HCT116 (cell line): ENCODE results near the gene CBL. TPM values are rescaled to one million over a fixed set of nuclear protein-coding genes. Genes with fewer than 3 reads are reported as not detected.

ENCODE experiments used
- ATAC-seq: fragments of 200-7000 bp; cut with Tn5 transposase; 2 replicates; pipeline ENCODE4 v1.9.1; 2020; ENCODE audit warnings: mild to moderate bottlenecking, moderate library complexity
- BruUV-seq: library from RNA; stranded (reverse); fragments of 400-500 nt; replicated peaks from 2 replicates; lab custom pipeline; 2021; lab: Mats Ljungman, UMichigan
- CTCF ChIA-PET: fragments of 300-600 bp; sonication (Branson Sonifier 250); formaldehyde crosslinking; loops from one replicate; lab custom pipeline; 2021; ENCODE audit warnings: antibody characterized with exemption; lab: Charles Lee
- POLR2A ChIA-PET: fragments of 300-600, 350-600 bp; sonication (Branson Sonifier 250); formaldehyde crosslinking; loops from one replicate; lab custom pipeline; 2021; ENCODE audit warnings: antibody characterized with exemption; lab: Charles Lee
- RAD21 ChIA-PET, 2 experiments: fragments of 300-600 bp; sonication (Branson Sonifier 250); formaldehyde crosslinking; loops; one replicate each; lab custom pipeline; 2023; ENCODE audit warnings: low total read pairs in 2 of 2; ENCODE audit not compliant: uncharacterized antibody in 2 of 2, unreplicated experiment in 2 of 2, low non-redundant PET in 1 of 2; lab: Charles Lee
- DNase-seq: peaks from one replicate; pipeline ENCODE4 v3.0.0-alpha.2; 2010; ENCODE audit warnings: low read depth, low spot score
- H2AFZ ChIP-seq: fragments of 200-600 bp; shearing (Covaris generic), sonication (generic); 2 replicates; pipeline ENCODE4 v1.6.1; 2017; ENCODE audit warnings: low read depth, mixed run types, mixed read lengths, antibody characterized with exemption, low read length; ENCODE audit not compliant: poor library complexity, severe bottlenecking
- H3K27ac ChIP-seq: 2 replicates; pipeline ENCODE4 v1.5.1; 2012; ENCODE audit warnings: low read depth, low read length
- H3K27me3 ChIP-seq: fragments of 200-600 bp; sonication (generic); 2 replicates; pipeline ENCODE4 v1.6.1; 2016; ENCODE audit warnings: mixed run types, low read length, mixed read lengths; ENCODE audit not compliant: insufficient read depth
- H3K36me3 ChIP-seq, 2 experiments: fragments of 200-500 bp in 1 of 2; fragments of 200-600 bp in 1 of 2; sonication (Bioruptor generic) in 1 of 2; sonication (generic) in 1 of 2; 2 replicates each; pipeline versions ENCODE4 v1.5.1 to v1.6.1; 2014 to 2016; ENCODE audit warnings: low read length in 2 of 2, inconsistent platforms in 1 of 2, mixed read lengths in 1 of 2, mixed run types in 1 of 2; ENCODE audit not compliant: insufficient read depth in 2 of 2, control insufficient read depth in 1 of 2
- H3K4me1 ChIP-seq, 2 experiments: fragments of 200-600 bp in 1 of 2; sonication (generic) in 1 of 2; 2 replicates each; pipeline versions ENCODE4 v1.5.1 to v1.6.1; 2012 to 2017; ENCODE audit warnings: low read length in 2 of 2, inconsistent platforms in 1 of 2, mild to moderate bottlenecking in 1 of 2, mixed read lengths in 1 of 2, mixed run types in 1 of 2, moderate library complexity in 1 of 2; ENCODE audit not compliant: insufficient read depth in 2 of 2, control insufficient read depth in 1 of 2
- H3K4me2 ChIP-seq: fragments of 200-600 bp; sonication (generic); 2 replicates; pipeline ENCODE4 v1.6.1; 2017; ENCODE audit warnings: mixed run types, low read length, mixed read lengths
- H3K4me3 ChIP-seq, 2 experiments: fragments of 200-600 bp in 1 of 2; sonication (generic) in 1 of 2; replicated peaks in 1 of 2; 2 replicates each; pipeline ENCODE4 v1.5.1; 2011 to 2016; ENCODE audit warnings: low read length in 2 of 2, control low read depth in 1 of 2, low read depth in 1 of 2, mild to moderate bottlenecking in 1 of 2, mixed read lengths in 1 of 2, mixed run types in 1 of 2
- H3K79me2 ChIP-seq: fragments of 200-600 bp; sonication (generic); 2 replicates; pipeline ENCODE4 v1.6.1; 2017; ENCODE audit warnings: mild to moderate bottlenecking, mixed run types, low read length, moderate library complexity, mixed read lengths; ENCODE audit not compliant: insufficient read depth
- H3K9ac ChIP-seq: fragments of 200-600 bp; sonication (generic); 2 replicates; pipeline ENCODE4 v1.6.1; 2016; ENCODE audit warnings: low read length, mixed read lengths
- H3K9me2 ChIP-seq: fragments of 200-600 bp; sonication (generic), shearing (Covaris generic); 2 replicates; pipeline ENCODE4 v1.6.1; 2017; ENCODE audit warnings: mixed run types, mild to moderate bottlenecking, moderate library complexity; ENCODE audit not compliant: insufficient read depth
- H3K9me3 ChIP-seq, 2 experiments: fragments of 200-500 bp in 1 of 2; fragments of 200-600 bp in 1 of 2; sonication (Bioruptor generic) in 1 of 2; sonication (generic) in 1 of 2; 2 replicates each; pipeline ENCODE4 v1.6.1; 2014 to 2017; ENCODE audit warnings: low read length in 2 of 2, mixed read lengths in 2 of 2, inconsistent platforms in 1 of 2, low read depth in 1 of 2, mild to moderate bottlenecking in 1 of 2, mixed run types in 1 of 2, moderate library complexity in 1 of 2; ENCODE audit not compliant: control insufficient read depth in 1 of 2, insufficient read depth in 1 of 2
- H4K20me1 ChIP-seq: fragments of 200-600 bp; sonication (generic), shearing (Covaris generic); 2 replicates; pipeline ENCODE4 v1.6.1; 2017; ENCODE audit warnings: mixed run types, mild to moderate bottlenecking, moderate library complexity; ENCODE audit not compliant: insufficient read depth
- CBX3 ChIP-seq: IDR thresholded peaks from 2 replicates; pipeline ENCODE4 v1.6.1; 2012; ENCODE audit warnings: low read depth
- CEBPB ChIP-seq: IDR thresholded peaks from 2 replicates; pipeline ENCODE4 v1.6.1; 2012; ENCODE audit warnings: low read depth
- EGR1 ChIP-seq: IDR thresholded peaks from 2 replicates; pipeline ENCODE4 v1.6.1; 2012; ENCODE audit warnings: low read depth
- ELF1 ChIP-seq: IDR thresholded peaks from 2 replicates; pipeline ENCODE4 v1.6.1; 2012; ENCODE audit warnings: low read depth, borderline replicate concordance
- EZH2phosphoT487 ChIP-seq: fragments of 200-600 bp; IDR thresholded peaks from 2 replicates; pipeline ENCODE4 v1.6.1; 2018; ENCODE audit warnings: antibody characterized with exemption, borderline replicate concordance
- FOSL1 ChIP-seq: IDR thresholded peaks from 2 replicates; pipeline ENCODE4 v1.6.1; 2012; ENCODE audit warnings: low read depth
- POLR2A ChIP-seq: IDR thresholded peaks from 2 replicates; pipeline ENCODE4 v1.7.0; 2011; ENCODE audit warnings: borderline replicate concordance; ENCODE audit not compliant: insufficient read depth, insufficient read length; ENCODE audit errors: extremely low read depth
- SIN3A ChIP-seq: IDR thresholded peaks from 2 replicates; pipeline ENCODE4 v1.6.1; 2012; ENCODE audit warnings: low read depth
- intact Hi-C: fragments of 100-400 bp; cut with micrococcal nuclease; formaldehyde crosslinking; loops from 2 replicates; pipeline ENCODE4 v1.10.0; 2022
- total RNA-seq: library from RNA; stranded (reverse); gene quantifications from one replicate; pipeline ENCODE4 v1.2.1, GENCODE V29; 2021; ENCODE audit not compliant: unreplicated experiment
- TF ChIP-seq, protein P1 (sequence below): IDR thresholded peaks from 2 replicates; pipeline ENCODE4 v1.6.1; 2012
- TF ChIP-seq, protein P2 (sequence below), 3 experiments: fragments of 200-600 bp in 1 of 3; sonication (generic) in 1 of 3; IDR thresholded peaks in 2 of 3; conservative IDR thresholded peaks in 1 of 3; 2 replicates each; pipeline ENCODE4 v1.5.1; 2012 to 2017; ENCODE audit warnings: low read depth in 2 of 3, low read length in 2 of 3, antibody characterized with exemption in 1 of 3, borderline replicate concordance in 1 of 3, control low read depth in 1 of 3, mild to moderate bottlenecking in 1 of 3, mixed read lengths in 1 of 3, mixed run types in 1 of 3, moderate library complexity in 1 of 3; ENCODE audit not compliant: insufficient read depth in 1 of 3
- TF ChIP-seq, protein P3 (sequence below): IDR thresholded peaks from 2 replicates; pipeline ENCODE4 v1.6.1; 2011; ENCODE audit warnings: mild to moderate bottlenecking, low read length, moderate library complexity; ENCODE audit not compliant: insufficient replicate concordance; ENCODE audit errors: extremely low read depth

CBL gene
- total RNA-seq, 1 experiment from 2014 or later = 31.1 TPM

DNA sequence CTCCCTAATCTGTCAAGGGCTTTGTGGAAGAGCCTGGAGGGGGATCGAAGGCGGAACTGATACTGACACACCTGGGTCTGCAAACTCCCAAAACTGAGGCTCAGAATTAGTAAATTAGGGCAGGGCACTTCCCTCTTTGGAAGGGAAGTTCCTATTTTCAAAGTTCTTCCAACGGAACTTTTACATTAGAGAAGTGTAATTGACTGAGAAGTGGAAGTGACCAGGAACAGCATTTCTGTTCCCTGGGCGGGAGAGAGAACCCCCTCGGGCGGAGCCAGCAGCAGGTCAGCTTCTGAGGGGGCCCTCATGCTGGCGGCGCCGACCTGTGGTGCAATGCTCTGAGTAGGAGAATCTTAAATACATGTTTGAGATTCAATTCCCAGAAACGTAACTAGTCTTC lies 1.1 kb upstream of the CBL start:
- H3K4me3 ChIP-seq = no peak overlapping the region; a peak in 1 of 4 replicates
- RAD21 ChIA-PET = no interaction called here
- ATAC-seq (no peak), DNase-seq (no peak)
- intact Hi-C loops = loop anchor here (5.0 kb wide), 1 partner anchor 267 kb away; no protein-coding TSS in a partner anchor
- H2AFZ ChIP-seq = peak overlapping the region; percentile 91
- no peaks in the 10 kb centered on the region for H3K36me3 ChIP-seq
- POLR2A ChIA-PET = interaction anchor here (1.0 kb wide), 1 partner anchor 78 kb away, joined by 3 read pairs; no protein-coding TSS in a partner anchor
- TF ChIP-seq, protein P1, sequence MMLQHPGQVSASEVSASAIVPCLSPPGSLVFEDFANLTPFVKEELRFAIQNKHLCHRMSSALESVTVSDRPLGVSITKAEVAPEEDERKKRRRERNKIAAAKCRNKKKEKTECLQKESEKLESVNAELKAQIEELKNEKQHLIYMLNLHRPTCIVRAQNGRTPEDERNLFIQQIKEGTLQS = no peak
- no peak for TF ChIP-seq SIN3A
- TF ChIP-seq CBX3 = no peak
- no peak for TF ChIP-seq EZH2phosphoT487
- TF ChIP-seq CEBPB = no peak
- no peak for TF ChIP-seq ELF1
- TF ChIP-seq, protein P2, sequence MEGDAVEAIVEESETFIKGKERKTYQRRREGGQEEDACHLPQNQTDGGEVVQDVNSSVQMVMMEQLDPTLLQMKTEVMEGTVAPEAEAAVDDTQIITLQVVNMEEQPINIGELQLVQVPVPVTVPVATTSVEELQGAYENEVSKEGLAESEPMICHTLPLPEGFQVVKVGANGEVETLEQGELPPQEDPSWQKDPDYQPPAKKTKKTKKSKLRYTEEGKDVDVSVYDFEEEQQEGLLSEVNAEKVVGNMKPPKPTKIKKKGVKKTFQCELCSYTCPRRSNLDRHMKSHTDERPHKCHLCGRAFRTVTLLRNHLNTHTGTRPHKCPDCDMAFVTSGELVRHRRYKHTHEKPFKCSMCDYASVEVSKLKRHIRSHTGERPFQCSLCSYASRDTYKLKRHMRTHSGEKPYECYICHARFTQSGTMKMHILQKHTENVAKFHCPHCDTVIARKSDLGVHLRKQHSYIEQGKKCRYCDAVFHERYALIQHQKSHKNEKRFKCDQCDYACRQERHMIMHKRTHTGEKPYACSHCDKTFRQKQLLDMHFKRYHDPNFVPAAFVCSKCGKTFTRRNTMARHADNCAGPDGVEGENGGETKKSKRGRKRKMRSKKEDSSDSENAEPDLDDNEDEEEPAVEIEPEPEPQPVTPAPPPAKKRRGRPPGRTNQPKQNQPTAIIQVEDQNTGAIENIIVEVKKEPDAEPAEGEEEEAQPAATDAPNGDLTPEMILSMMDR (IDR thresholded peaks at IDR 0.05 in 2 of 3, conservative IDR thresholded peaks at IDR 0.05 in 1 of 3; ENCODE audit: borderline replicate concordance in 1 of 3, insufficient read depth in 1 of 3, low read depth in 2 of 3, low read length in 2 of 3) = no peak
- TF ChIP-seq FOSL1 = no peak
- no peak for TF ChIP-seq EGR1
- no peak for TF ChIP-seq POLR2A
- TF ChIP-seq, protein P3, sequence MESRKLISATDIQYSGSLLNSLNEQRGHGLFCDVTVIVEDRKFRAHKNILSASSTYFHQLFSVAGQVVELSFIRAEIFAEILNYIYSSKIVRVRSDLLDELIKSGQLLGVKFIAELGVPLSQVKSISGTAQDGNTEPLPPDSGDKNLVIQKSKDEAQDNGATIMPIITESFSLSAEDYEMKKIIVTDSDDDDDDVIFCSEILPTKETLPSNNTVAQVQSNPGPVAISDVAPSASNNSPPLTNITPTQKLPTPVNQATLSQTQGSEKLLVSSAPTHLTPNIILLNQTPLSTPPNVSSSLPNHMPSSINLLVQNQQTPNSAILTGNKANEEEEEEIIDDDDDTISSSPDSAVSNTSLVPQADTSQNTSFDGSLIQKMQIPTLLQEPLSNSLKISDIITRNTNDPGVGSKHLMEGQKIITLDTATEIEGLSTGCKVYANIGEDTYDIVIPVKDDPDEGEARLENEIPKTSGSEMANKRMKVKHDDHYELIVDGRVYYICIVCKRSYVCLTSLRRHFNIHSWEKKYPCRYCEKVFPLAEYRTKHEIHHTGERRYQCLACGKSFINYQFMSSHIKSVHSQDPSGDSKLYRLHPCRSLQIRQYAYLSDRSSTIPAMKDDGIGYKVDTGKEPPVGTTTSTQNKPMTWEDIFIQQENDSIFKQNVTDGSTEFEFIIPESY = no peak
- H3K9ac ChIP-seq = peak overlapping the region; percentile 87; the same call in 1 of the 2 replicates
- peak overlapping the region; percentile 70 for H3K4me2 ChIP-seq
- H4K20me1 ChIP-seq = no peaks in the 10 kb centered on the region
- H3K9me2 ChIP-seq = no peaks in the 10 kb centered on the region
- BruUV-seq = TSS peak; percentile 86
- H3K9me3 ChIP-seq = no peaks in the 10 kb centered on the region
- peaks cover 34% of the 10 kb centered on the region for H3K79me2 ChIP-seq
- H3K27ac ChIP-seq = no peak overlapping the region
- CTCF ChIA-PET = interaction anchor here (1.2 kb wide), 1 partner anchor 70 kb away, joined by 3 read pairs; no protein-coding TSS in a partner anchor
- peaks cover 10 to 16% of the 10 kb centered on the region in 2 experiments for H3K4me1 ChIP-seq
- no peaks in the 10 kb centered on the region for H3K27me3 ChIP-seq
